Hepatocyte (in vitro differentiated cells): ENCODE measurements around the gene NUBP2.

Experiments used
- EZH2 ChIP-seq: fragments of 200-600 bp; sonication (generic); IDR thresholded peaks from 2 replicates; pipeline ENCODE4 v1.6.1; 2016; ENCODE audit warnings: antibody characterized with exemption, mild to moderate bottlenecking, borderline replicate concordance
- EZH2phosphoT487 ChIP-seq: fragments of 200-600 bp; sonication (generic); IDR thresholded peaks from one replicate; pipeline ENCODE4 v1.6.1; 2018; ENCODE audit warnings: antibody characterized with exemption, mild to moderate bottlenecking, low read depth, moderate library complexity; ENCODE audit not compliant: unreplicated experiment, severe bottlenecking
- TF ChIP-seq, protein P1 (sequence below): fragments of 200-600 bp; sonication (generic); IDR thresholded peaks from 2 replicates; pipeline ENCODE4 v1.5.1; 2016; ENCODE audit warnings: antibody characterized with exemption, mild to moderate bottlenecking; ENCODE audit not compliant: poor library complexity

DNA sequence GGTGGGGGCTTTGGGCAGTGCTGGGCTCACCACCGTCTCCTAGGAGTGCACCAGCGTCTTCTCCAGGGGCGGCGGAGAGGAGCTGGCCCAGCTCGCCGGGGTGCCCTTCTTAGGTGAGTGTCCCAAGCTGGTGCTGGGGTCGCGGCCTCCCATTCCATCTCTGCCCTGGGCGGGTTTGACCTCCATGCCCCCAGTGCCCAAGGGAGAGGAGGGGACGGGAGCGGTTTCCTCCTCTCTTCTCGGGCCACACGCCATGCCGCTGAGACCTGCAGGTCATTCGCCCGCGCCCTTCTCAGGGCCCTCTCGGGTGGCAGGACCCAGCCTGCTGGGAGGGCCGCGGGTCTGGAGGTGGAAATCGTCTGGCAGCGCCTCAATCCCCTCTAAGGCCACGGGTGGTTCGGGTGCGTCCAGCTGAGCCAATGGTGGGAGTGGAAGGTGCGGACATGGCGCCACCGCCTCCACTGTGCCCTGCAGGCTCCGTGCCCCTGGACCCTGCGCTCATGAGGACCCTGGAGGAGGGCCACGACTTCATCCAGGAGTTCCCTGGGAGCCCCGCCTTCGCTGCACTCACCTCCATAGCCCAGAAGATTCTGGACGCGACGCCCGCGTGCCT lies 5.4 kb downstream of the NUBP2 start:
- TF ChIP-seq, protein P1, sequence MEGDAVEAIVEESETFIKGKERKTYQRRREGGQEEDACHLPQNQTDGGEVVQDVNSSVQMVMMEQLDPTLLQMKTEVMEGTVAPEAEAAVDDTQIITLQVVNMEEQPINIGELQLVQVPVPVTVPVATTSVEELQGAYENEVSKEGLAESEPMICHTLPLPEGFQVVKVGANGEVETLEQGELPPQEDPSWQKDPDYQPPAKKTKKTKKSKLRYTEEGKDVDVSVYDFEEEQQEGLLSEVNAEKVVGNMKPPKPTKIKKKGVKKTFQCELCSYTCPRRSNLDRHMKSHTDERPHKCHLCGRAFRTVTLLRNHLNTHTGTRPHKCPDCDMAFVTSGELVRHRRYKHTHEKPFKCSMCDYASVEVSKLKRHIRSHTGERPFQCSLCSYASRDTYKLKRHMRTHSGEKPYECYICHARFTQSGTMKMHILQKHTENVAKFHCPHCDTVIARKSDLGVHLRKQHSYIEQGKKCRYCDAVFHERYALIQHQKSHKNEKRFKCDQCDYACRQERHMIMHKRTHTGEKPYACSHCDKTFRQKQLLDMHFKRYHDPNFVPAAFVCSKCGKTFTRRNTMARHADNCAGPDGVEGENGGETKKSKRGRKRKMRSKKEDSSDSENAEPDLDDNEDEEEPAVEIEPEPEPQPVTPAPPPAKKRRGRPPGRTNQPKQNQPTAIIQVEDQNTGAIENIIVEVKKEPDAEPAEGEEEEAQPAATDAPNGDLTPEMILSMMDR = no peak
- TF ChIP-seq EZH2phosphoT487 (no peak), EZH2 (no peak)
